K562 (cell line): ENCODE measurements around the gene UBR7. TPM values are rescaled to one million over a fixed set of nuclear protein-coding genes. Genes with fewer than 3 reads are reported as not detected.
"Not testable (repeated sequence)": the region's sequence is repeated elsewhere in the genome, so short reads cannot be mapped to it uniquely, and the experiment has no call there.

Experiments used
- ATAC-seq: fragments of 200-7000 bp; cut with Tn5 transposase; 3 replicates; pipeline ENCODE4 v1.9.1; 2020; ENCODE audit warnings: moderate library complexity
- BruUV-seq: library from RNA; stranded (reverse); fragments of 400-500 nt; replicated peaks from 2 replicates; lab custom pipeline; 2021; lab: Mats Ljungman, UMichigan
- CTCF ChIA-PET: fragments of 300-600 bp; formaldehyde crosslinking; extraction: SDS; loops from one replicate; lab custom pipeline; 2021; ENCODE audit warnings: low intra/inter-chr PET ratio; lab: Yijun Ruan, JAX
- POLR2A ChIA-PET: fragments of 300-600, 350-650 bp; sonication (Branson Sonifier 250); formaldehyde crosslinking; extraction: SDS; loops from one replicate; lab custom pipeline; 2021; ENCODE audit warnings: antibody characterized with exemption, inconsistent platforms; lab: Yijun Ruan, JAX
- DNase-seq, 4 experiments: peaks; one replicate each; pipeline versions ENCODE4 v3.0.0 to v3.0.0-alpha.2; 2011 to 2018; ENCODE audit warnings: low spot score in 3 of 4, mixed read lengths in 3 of 4; ENCODE audit errors: extremely low read depth in 1 of 4
- FAIRE-seq: peaks from 2 replicates; lab custom pipeline; 2011; peaks lifted over from hg19 to GRCh38; lab: Jason Lieb, UNC
- H2AFZ ChIP-seq: 2 replicates; pipeline ENCODE4 v1.6.0; 2011; ENCODE audit warnings: low read depth, low read length, control low read depth, inconsistent platforms
- H3K27ac ChIP-seq: fragments of 200-600 bp; 3 replicates; pipeline ENCODE4 v1.8.0; 2011; ENCODE audit warnings: low read depth, mild to moderate bottlenecking, control low read depth, inconsistent platforms, low read length, moderate library complexity, mixed read lengths; ENCODE audit errors: extremely low read depth
- H3K27me3 ChIP-seq, 2 experiments: fragments of 300-600 bp in 1 of 2; 2 replicates in 1 of 2; 3 replicates in 1 of 2; pipeline versions ENCODE4 v1.6.0 to v1.8.0; 2011; ENCODE audit warnings: inconsistent platforms in 2 of 2, low read length in 2 of 2, mild to moderate bottlenecking in 1 of 2, mixed read lengths in 1 of 2, moderate library complexity in 1 of 2; ENCODE audit not compliant: control insufficient read depth in 2 of 2, insufficient read depth in 2 of 2
- H3K36me3 ChIP-seq: fragments of 300-600 bp; 3 replicates; pipeline ENCODE4 v1.8.0; 2011; ENCODE audit warnings: mild to moderate bottlenecking, low read length, inconsistent platforms; ENCODE audit not compliant: control insufficient read depth, insufficient read depth
- H3K4me1 ChIP-seq, 2 experiments: fragments of 200-600 bp in 1 of 2; replicated peaks in 1 of 2; 2 replicates in 1 of 2; 3 replicates in 1 of 2; pipeline versions ENCODE4 v1.5.1 to v1.8.0; 2011; ENCODE audit warnings: inconsistent platforms in 2 of 2, low read length in 2 of 2, mild to moderate bottlenecking in 1 of 2, mixed read lengths in 1 of 2, moderate library complexity in 1 of 2; ENCODE audit not compliant: control insufficient read depth in 2 of 2, insufficient read depth in 2 of 2
- H3K4me2 ChIP-seq: 2 replicates; pipeline ENCODE4 v1.6.1; 2011; ENCODE audit warnings: low read length, control low read depth, inconsistent platforms, mixed read lengths; ENCODE audit not compliant: insufficient read depth
- H3K4me3 ChIP-seq: fragments of 200-600 bp; sonication (generic), shearing (Covaris generic); 2 replicates; pipeline ENCODE4 v1.5.1; 2016; ENCODE audit warnings: control low read depth, inconsistent platforms
- H3K79me2 ChIP-seq: fragments of 200-600 bp; 3 replicates; pipeline ENCODE4 v1.8.0; 2011; ENCODE audit warnings: low read length, inconsistent platforms; ENCODE audit not compliant: control insufficient read depth, insufficient read depth
- H3K9ac ChIP-seq, 2 experiments: 2 replicates each; pipeline versions ENCODE4 v1.6.0 to v1.6.1; 2011; ENCODE audit warnings: low read depth in 2 of 2, low read length in 2 of 2, control low read depth in 1 of 2, inconsistent platforms in 1 of 2, mild to moderate bottlenecking in 1 of 2, mixed read lengths in 1 of 2; ENCODE audit not compliant: insufficient read depth in 1 of 2
- H3K9me1 ChIP-seq: one replicate; pipeline ENCODE4 v1.6.0; 2011; ENCODE audit warnings: inconsistent platforms, mild to moderate bottlenecking, low read length, moderate library complexity; ENCODE audit not compliant: control insufficient read depth, insufficient read depth
- H3K9me3 ChIP-seq: replicated peaks from 2 replicates; pipeline ENCODE4 v1.5.1; 2011; ENCODE audit warnings: low read depth, low read length, inconsistent platforms; ENCODE audit not compliant: control insufficient read depth, insufficient read depth
- H4K20me1 ChIP-seq: replicated peaks from 2 replicates; pipeline ENCODE4 v1.6.1; 2011; ENCODE audit warnings: low read length, inconsistent platforms, mixed read lengths; ENCODE audit not compliant: control insufficient read depth, insufficient read depth
- CCAR2 ChIP-seq: fragments of 200-400 bp; formaldehyde crosslinking; IDR thresholded peaks from 2 replicates; pipeline ENCODE4 v1.6.1; 2017; ENCODE audit warnings: mild to moderate bottlenecking, low read depth, low read length
- E2F5 ChIP-seq: sonication (generic); formaldehyde crosslinking; IDR thresholded peaks from 2 replicates; pipeline ENCODE4 v1.8.0; 2022; ENCODE audit warnings: mild to moderate bottlenecking, missing genetic modification reagents
- HDAC8 ChIP-seq: fragments of 450-650 bp; IDR thresholded peaks from 2 replicates; pipeline ENCODE4 v1.6.1; 2016; ENCODE audit warnings: mild to moderate bottlenecking, missing genetic modification characterization, moderate library complexity, missing compliant biosample characterization
- IRF1 ChIP-seq: sonication (generic); formaldehyde crosslinking; IDR thresholded peaks from 2 replicates; pipeline ENCODE4 v1.8.0; 2022; ENCODE audit warnings: missing genetic modification reagents, mild to moderate bottlenecking, borderline replicate concordance
- MEIS2 ChIP-seq: fragments of 450-650 bp; IDR thresholded peaks from 2 replicates; pipeline ENCODE4 v1.6.1; 2014; ENCODE audit warnings: mild to moderate bottlenecking; ENCODE audit not compliant: partially characterized antibody
- MYNN ChIP-seq, 2 experiments: sonication (generic); formaldehyde crosslinking in 1 of 2; IDR thresholded peaks; 2 replicates each; pipeline versions ENCODE4 v1.5.0 to v1.6.1; 2016 to 2020; ENCODE audit warnings: antibody characterized with exemption in 1 of 2, missing genetic modification reagents in 1 of 2
- NR0B1 ChIP-seq: fragments of 450-650 bp; IDR thresholded peaks from one replicate; pipeline ENCODE4 v1.6.1; 2018; ENCODE audit warnings: mild to moderate bottlenecking, moderate library complexity; ENCODE audit not compliant: partially characterized antibody
- PTTG1 ChIP-seq: fragments of 450-650 bp; IDR thresholded peaks from 2 replicates; pipeline ENCODE4 v1.6.1; 2016; ENCODE audit warnings: low read depth, mild to moderate bottlenecking, missing genetic modification characterization, missing compliant biosample characterization
- SIX5 ChIP-seq, 2 experiments: IDR thresholded peaks; 2 replicates each; pipeline ENCODE4 v1.6.1; 2011; ENCODE audit warnings: low read length in 2 of 2, borderline replicate concordance in 1 of 2, low read depth in 1 of 2, mild to moderate bottlenecking in 1 of 2, moderate library complexity in 1 of 2; ENCODE audit not compliant: insufficient read depth in 1 of 2
- TAF7 ChIP-seq: fragments of 450-650 bp; IDR thresholded peaks from 2 replicates; pipeline ENCODE4 v1.6.1; 2016; ENCODE audit warnings: missing genetic modification characterization, missing compliant biosample characterization
- TEAD4 ChIP-seq, 2 experiments: sonication (generic) in 1 of 2; formaldehyde crosslinking in 1 of 2; IDR thresholded peaks; 2 replicates each; pipeline versions ENCODE4 v1.6.1 to v1.8.0; 2012 to 2022; ENCODE audit warnings: borderline replicate concordance in 1 of 2, inconsistent platforms in 1 of 2, low read length in 1 of 2, mild to moderate bottlenecking in 1 of 2, missing genetic modification reagents in 1 of 2
- ZC3H11A ChIP-seq: IDR thresholded peaks from 2 replicates; pipeline ENCODE4 v1.6.1; 2012; ENCODE audit warnings: low read depth, low read length, improper control_type of control experiment
- ZFP1 ChIP-seq: fragments of 450-650 bp; formaldehyde crosslinking; IDR thresholded peaks from 2 replicates; pipeline ENCODE4 v1.4.0; 2020; ENCODE audit warnings: mild to moderate bottlenecking, mixed read lengths
- ZNF134 ChIP-seq: fragments of 250-450 bp; sonication (Bioruptor Pico); conservative IDR thresholded peaks from 2 replicates; pipeline ENCODE4 v1.4.0; 2020
- ZNF780A ChIP-seq: fragments of 250-450 bp; sonication (Bioruptor Pico); IDR thresholded peaks from 2 replicates; pipeline ENCODE4 v1.5.0; 2021; ENCODE audit warnings: mild to moderate bottlenecking
- WGBS: fragments of 100-300 bp; shearing (Covaris generic); methylation state at CpG from one replicate; pipeline ENCODE4 v1.1.6; 2016; ENCODE audit warnings: low coverage, mixed read lengths; ENCODE audit not compliant: insufficient coverage; ENCODE audit errors: missing lambda C conversion rate; 5-methylcytosine and 5-hydroxymethylcytosine counted together
- in situ Hi-C: fragments of 300-500 bp; cut with MboI; formaldehyde crosslinking; loops from 4 replicates; pipeline ENCODE4 v1.15.0; 2018; ENCODE audit warnings: inconsistent platforms, mixed read lengths
- intact Hi-C: fragments of 100-400 bp; cut with micrococcal nuclease; formaldehyde crosslinking; loops from 2 replicates; pipeline ENCODE4 v1.14.2; 2022
- polyA plus RNA-seq, 8 experiments: library from polyadenylated mRNA; depleted of rRNA in 4 of 8; stranded (reverse) in 5 of 8; unstranded in 3 of 8; fragments of >200 nt; fragmentation: Nextera tagmentation in 2 of 8; fragmentation: Illumina TruSeq in 1 of 8; extraction: Ambion mirVana in 2 of 8; extraction: Trizol in 1 of 8; gene quantifications; 2 replicates each; pipeline versions ENCODE4 v1.2.1 to v1.2.3, GENCODE V29; 2011 to 2014; ENCODE audit warnings: inconsistent platforms in 1 of 8, missing spikeins in 1 of 8
- total RNA-seq, 7 experiments: library from RNA; depleted of rRNA in 6 of 7; stranded (reverse); fragments of >200 nt in 6 of 7; fragmentation: Illumina TruSeq in 2 of 7; extraction: Trizol in 2 of 7; gene quantifications; 2 replicates each; pipeline versions ENCODE4 v1.2.1 to v1.2.3, GENCODE V29; 2011 to 2021; ENCODE audit warnings: low replicate concordance in 1 of 7

Gene UBR7
- total and polyA plus RNA-seq, 9 of the 15 experiments (the other 6 are each of a cell fraction or from before 2014, with no cell fraction given) = 12.5 to 63.0 (median 34.4) TPM

- TF ChIP-seq IRF1 (no peak), HDAC8 (tag) (no peak), ZC3H11A (no peak), E2F5 (CRISPR knock-in tag) (no peak), PTTG1 (tag) (no peak), NR0B1 (no peak), ZNF134 (CRISPR knock-in tag) (no peak), SIX5 (IDR thresholded peaks at IDR 0.05; ENCODE audit: borderline replicate concordance in 1 of 2, insufficient read depth in 1 of 2, low read depth in 1 of 2, low read length in 2 of 2) (no peak), CCAR2 (no peak), TAF7 (tag) (no peak), TEAD4 (IDR thresholded peaks at IDR 0.05; ENCODE audit: low read length) (peak; percentile 18; the same call in 1 of the 2 replicates), TEAD4 (CRISPR knock-in tag; IDR thresholded peaks at IDR 0.05; ENCODE audit: borderline replicate concordance) (no peak), MEIS2 (peak; percentile 12), ZFP1 (CRISPR knock-in tag) (no peak), MYNN (IDR thresholded peaks at IDR 0.05) (no peak), MYNN (CRISPR knock-in tag; IDR thresholded peaks at IDR 0.05) (no peak), ZNF780A (CRISPR knock-in tag) (no peak)
Observed at GRCh38 chr14:93163564-93163963, 43.5 kb upstream of the UBR7 start (continued).

GRCh38 chr14:93165271-93166265 is 41.5 kb upstream of the UBR7 start:
- H3K9me1 ChIP-seq, H3K4me2 ChIP-seq, H3K9me3 ChIP-seq, DNase-seq, H3K27me3 ChIP-seq, H2AFZ ChIP-seq, in situ Hi-C loops, H3K36me3 ChIP-seq, H3K4me3 ChIP-seq, BruUV-seq, ATAC-seq, H3K27ac ChIP-seq, intact Hi-C loops, H3K9ac ChIP-seq, POLR2A ChIA-PET, H3K4me1 ChIP-seq, CTCF ChIA-PET, H3K79me2 ChIP-seq, H4K20me1 ChIP-seq, FAIRE-seq: not testable (repeated sequence)
- 44% methylated on average over 20 of the region's 26 CpGs for WGBS
